Retinal pigment epithelial cell (primary cell): ENCODE data around the gene DLGAP1.

Source experiments
- DNase-seq: peaks from one replicate; pipeline ENCODE4 v3.0.0-alpha.2; 2010; ENCODE audit warnings: low read depth
- H3K4me3 ChIP-seq: 2 replicates; pipeline ENCODE4 v1.5.1; 2011; ENCODE audit warnings: mild to moderate bottlenecking, low read length, control low read depth, moderate library complexity
- TF ChIP-seq, protein P1 (sequence below): conservative IDR thresholded peaks from 2 replicates; pipeline ENCODE4 v1.5.1; 2011; ENCODE audit warnings: low read depth, low read length, control low read depth, inconsistent platforms

The DLGAP1 gene

DNA sequence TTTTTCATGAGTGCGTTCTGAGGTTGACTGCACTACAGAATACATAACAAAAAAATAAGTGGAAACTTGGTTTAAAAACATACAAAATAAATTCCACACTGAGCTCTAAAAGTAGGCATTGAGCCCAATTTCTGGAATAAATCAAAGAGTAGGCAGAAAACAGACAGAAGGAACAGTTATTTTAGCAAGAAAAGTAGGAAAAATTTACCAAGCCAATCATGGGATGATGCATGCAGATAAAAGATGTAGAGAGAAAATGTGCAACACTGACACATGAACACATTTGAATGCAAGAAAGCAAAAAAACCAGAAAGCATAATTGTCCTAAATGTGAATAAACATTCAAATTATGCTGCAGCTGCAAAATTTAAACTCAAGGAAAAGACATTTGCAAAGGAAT lies 308.3 kb downstream of the DLGAP1 start:
- TF ChIP-seq, protein P1, sequence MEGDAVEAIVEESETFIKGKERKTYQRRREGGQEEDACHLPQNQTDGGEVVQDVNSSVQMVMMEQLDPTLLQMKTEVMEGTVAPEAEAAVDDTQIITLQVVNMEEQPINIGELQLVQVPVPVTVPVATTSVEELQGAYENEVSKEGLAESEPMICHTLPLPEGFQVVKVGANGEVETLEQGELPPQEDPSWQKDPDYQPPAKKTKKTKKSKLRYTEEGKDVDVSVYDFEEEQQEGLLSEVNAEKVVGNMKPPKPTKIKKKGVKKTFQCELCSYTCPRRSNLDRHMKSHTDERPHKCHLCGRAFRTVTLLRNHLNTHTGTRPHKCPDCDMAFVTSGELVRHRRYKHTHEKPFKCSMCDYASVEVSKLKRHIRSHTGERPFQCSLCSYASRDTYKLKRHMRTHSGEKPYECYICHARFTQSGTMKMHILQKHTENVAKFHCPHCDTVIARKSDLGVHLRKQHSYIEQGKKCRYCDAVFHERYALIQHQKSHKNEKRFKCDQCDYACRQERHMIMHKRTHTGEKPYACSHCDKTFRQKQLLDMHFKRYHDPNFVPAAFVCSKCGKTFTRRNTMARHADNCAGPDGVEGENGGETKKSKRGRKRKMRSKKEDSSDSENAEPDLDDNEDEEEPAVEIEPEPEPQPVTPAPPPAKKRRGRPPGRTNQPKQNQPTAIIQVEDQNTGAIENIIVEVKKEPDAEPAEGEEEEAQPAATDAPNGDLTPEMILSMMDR: no peak
- H3K4me3 ChIP-seq: no peak overlapping the region
- no peak for DNase-seq

DNA sequence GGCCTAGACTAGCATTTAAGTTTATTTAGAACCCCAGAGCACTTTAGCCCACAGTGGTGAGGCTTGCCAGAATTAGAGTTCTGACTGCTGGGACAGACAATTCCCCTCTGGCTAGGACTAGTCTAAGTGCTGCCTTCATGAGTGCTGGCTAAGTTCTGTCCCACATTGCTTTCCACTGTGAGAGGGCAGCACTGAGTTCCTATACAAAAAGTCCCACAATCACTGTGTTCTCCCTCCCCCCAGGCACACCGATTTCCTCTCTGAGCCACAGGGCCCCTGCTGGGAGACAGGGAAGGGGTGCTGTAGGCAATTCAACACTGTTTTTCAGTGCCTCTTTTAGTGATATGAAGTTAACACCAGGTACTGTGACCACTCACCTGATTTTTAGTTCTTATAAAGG lies 310.9 kb downstream of the DLGAP1 start:
- no peak overlapping the region for H3K4me3 ChIP-seq
- TF ChIP-seq, protein P1: no peak
- DNase-seq: no peak

DNA sequence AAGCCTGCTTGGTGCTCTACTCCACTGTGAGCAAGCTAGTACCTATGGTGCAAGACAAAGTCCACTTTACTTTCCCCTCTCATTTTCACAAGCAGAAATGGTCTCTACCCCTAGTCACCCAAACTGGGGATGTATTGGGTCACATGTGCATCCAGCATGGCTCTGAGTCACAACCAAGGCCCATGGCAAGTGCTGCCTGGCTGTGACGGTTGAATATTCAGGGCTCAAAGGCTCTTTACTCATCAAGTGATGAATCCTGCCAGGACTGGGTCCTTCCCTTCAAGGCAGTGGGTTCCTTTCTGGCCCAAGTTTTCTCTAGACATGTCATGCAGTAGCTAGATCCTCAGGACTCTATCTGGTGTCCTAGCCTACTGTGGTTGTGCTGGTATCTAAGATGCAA lies 311.5 kb downstream of the DLGAP1 start:
- H3K4me3 ChIP-seq: no peak overlapping the region
- TF ChIP-seq, protein P1: no peak
- no peak for DNase-seq

DNA sequence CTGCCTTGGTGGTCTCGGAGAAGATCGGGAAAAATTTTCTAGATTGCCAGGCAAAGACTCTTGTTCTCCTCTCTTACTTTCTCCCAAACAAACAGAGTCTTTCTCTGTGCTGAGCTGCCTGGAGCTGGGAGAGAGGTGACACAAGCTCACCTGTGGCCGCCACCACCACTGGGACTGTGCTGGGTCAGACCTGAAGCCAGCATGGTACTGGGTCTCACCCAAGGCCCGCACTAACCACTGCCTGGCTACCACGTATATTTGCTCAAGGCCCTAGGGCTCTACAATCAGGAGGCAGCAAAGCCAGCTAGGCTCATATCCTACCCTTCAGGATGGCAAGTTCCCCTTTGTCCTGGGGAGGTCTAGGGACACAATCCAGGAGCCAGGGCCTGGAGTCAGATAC lies 312.2 kb downstream of the DLGAP1 start:
- TF ChIP-seq, protein P1: no peak
- no peak for DNase-seq
- H3K4me3 ChIP-seq: no peak overlapping the region

DNA sequence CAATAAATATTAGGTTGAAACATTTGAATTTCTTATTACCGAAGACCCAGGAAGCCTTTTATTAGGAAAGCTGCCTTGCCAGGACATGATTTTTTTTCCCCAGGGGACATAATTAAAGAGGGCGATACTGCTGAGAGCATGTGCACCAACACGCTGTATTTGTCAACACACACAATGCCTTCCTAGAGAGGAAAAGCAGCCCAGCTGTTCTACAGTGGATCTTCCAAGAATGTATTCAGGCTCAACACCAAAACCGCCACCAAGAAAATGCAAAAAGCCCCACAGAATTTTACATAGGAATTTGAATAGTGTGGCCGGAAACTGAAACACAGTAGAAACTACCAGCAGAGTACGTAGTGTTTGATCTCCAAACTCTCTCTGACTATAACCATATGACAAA lies 320.4 kb downstream of the DLGAP1 start:
- no peak for DNase-seq
- TF ChIP-seq, protein P1: no peak
- no peak overlapping the region for H3K4me3 ChIP-seq

DNA sequence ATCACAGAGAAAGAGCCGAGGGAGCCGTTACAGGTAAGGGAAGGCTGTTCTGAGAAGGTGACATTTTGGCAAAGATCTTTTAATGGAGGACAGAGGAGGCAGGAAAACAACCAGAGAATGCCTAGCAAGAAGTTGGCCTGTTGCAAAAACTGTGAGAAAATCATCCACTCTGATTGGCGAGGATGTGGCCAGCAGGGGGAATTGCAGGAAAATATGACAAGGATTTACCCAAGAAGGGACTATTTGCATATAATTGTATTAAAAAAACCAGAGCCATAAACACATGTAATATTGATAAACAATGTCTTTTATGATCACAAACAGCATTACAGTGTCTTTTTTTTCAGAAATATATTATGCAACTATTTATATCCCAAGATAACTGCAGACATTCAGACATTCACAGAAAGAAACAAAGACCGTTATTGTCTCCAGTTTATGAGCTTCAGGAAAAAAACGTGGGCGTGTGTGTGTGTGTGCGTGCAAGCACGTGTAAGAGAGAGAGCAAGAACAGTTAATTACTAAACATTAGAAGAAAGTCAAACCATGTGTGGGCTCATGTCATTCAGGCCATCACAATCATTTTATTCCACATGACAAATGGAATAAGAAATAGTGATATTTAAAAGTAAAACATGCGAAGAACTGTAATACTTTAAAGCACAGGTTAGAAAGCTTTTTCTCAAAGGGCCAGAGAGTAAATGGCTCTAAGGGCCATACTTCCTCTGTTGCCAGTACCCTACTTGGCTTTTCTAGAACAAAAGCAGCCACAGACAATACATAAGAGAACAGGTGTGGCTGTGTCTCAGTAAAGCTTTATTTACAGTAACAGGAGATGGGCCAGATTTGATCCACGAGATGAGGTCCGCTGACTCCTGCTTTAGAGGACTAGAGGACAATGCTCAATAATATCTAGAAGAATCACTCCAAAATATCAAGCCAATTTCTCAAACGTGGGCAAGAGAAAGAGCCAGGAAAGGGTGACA lies 324.1 kb downstream of the DLGAP1 start:
- TF ChIP-seq, protein P1: peak; percentile 48
- no peak overlapping the region for H3K4me3 ChIP-seq
- no peak for DNase-seq

DNA sequence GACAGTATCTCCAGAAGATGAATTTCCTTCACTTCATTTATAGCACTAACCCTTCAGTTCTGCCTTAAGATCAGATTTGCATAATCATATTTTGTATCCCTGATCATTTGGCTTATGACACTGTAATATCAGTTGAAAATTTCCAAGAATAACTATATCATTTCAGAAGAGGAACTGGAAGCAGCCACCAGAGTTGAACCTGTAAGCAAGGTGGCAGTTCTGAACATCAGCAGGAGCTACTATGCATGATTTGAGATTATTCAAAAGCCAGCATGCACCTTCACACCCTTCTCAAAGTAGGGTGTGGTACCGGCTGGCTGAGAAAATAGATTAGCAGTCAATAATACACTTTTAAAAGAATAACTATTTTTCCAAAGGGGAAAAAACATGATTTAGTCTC lies 328.2 kb downstream of the DLGAP1 start:
- DNase-seq: no peak
- no peak overlapping the region for H3K4me3 ChIP-seq
- TF ChIP-seq, protein P1: no peak
